DOHH2 (cell line): ENCODE results near the gene TBX21.

Experiments used
- CTCF ChIP-seq: fragments of 200-600 bp; sonication (generic); IDR thresholded peaks from one replicate; pipeline ENCODE4 v1.5.1; 2014; ENCODE audit warnings: antibody characterized with exemption, mild to moderate bottlenecking, low read depth, low read length; ENCODE audit not compliant: poor library complexity, severe bottlenecking
- EZH2phosphoT487 ChIP-seq: fragments of 200-600 bp; sonication (generic); IDR thresholded peaks from 2 replicates; pipeline ENCODE4 v1.6.1; 2017; ENCODE audit warnings: borderline replicate concordance, mild to moderate bottlenecking, antibody characterized with exemption, low read length, moderate library complexity, mixed read lengths

- no peak for TF ChIP-seq CTCF
- TF ChIP-seq EZH2phosphoT487: no peak
Measured at GRCh38 chr17:47694581-47695428, 38.2 kb upstream of the TBX21 start.
